SHP77 treated with DMSO at 0.1 percent for 48 hours (cell line): ENCODE data around the gene CFAP119.
"Not testable (repeated sequence)": the region's sequence is repeated elsewhere in the genome, so short reads cannot be mapped to it uniquely, and the experiment has no call there.

Source experiments
- DNase-seq: peaks from one replicate; lab custom pipeline; 2025; lab: John Stamatoyannopoulos, UW

The CFAP119 gene

DNA sequence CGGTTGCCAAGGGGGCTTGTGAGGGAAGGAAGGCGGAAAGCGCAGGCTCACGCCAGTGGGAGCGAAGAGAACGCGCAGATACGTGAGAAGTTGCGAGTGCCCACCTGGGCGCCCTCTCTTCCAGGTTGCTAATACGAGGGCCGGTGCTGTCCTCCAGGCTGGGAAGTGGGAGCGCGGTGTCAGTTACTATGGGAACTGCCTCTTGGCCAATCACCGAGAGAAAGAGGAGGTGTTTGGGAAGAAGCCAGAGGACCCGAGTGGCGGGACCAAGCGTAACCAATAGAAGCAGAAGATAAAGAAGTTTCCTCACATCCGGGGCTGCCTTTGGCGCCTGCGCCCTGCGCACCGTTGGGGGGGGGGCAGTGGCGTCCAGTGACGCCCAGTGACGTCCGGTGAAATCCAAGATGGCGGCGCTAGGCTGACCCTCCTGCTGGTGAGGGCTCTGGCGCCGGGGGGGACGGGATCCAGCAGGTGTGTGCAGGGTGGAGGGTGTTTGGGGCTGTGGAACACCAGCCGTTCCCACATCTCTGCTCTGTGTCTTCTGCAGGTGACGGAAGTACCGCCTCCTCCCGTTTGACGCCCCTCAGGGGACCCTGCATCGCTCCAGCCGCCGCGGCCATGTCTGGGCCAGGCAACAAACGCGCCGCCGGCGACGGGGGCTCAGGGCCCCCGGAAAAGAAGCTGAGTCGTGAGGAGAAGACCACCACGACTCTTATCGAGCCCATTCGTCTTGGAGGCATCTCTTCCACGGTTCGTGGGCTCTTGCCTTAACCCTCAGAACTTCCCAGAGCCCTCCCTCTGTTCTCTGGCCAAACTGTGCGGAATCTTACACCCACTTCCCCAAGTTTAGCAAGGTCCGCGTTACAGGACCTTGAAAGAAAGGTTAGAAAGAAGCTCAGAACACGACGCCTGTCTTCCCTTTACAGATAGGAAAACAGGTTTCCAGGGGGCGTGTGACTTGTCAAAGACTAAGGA is at the start of gene CFAP119, which contains the start of gene RNF40:
TSS of gene CFAP119 (minus strand) at position 135 of the 975 bp plus-strand sequence. CDS start 314 bp downstream, outside the sequence.
TSS of gene RNF40 (plus strand) at position 395 of the 975 bp plus-strand sequence. CDS start at position 619, 224 bp downstream.
- peak; percentile 98 for DNase-seq

DNA sequence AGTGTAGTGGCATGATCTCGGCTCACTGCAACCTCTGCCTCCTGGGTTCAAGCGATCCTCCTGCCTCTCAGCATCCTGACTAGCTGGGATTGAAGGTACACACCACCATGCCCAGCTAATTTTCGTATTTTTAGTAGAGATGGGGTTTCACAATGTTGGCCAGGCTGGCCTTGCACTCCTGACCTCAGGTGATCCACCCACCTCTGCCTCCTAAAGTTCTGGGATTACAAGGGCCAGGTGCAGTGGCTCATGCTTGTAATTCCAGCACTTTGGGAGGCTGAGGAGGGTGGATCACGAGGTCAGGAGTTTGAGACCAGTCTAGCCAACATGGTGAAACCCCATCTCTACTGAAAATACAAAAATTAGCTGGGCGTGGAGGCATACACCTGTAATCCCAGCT is 47.8 kb upstream of the CFAP119 start:
- not testable (repeated sequence) for DNase-seq

DNA sequence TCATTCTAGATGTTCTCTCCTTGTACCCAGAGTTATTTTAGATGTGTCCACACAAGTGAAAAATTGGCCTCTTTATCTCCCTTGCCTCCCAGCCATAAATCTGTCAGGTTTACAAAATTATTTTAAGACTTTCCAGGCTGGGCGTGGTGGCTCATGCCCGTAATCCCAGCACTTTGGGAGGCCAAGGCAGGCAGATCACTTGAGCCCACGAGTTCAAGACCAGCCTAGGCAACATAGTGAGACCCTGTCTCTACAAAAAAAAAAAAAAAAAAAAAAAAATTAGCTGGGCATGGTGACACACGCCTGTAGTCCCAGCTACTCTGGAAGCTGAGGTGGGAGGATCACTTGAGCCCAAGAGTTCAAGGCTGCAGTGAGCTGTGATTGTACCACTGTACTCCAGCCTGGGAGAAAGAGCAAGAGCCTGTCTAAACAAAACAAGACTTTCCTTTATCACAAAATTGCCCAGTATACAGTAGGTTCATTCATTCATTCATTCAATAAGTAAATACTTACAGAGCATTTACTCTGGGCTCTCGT is 47.1 kb upstream of the CFAP119 start:
- DNase-seq = not testable (repeated sequence)

DNA sequence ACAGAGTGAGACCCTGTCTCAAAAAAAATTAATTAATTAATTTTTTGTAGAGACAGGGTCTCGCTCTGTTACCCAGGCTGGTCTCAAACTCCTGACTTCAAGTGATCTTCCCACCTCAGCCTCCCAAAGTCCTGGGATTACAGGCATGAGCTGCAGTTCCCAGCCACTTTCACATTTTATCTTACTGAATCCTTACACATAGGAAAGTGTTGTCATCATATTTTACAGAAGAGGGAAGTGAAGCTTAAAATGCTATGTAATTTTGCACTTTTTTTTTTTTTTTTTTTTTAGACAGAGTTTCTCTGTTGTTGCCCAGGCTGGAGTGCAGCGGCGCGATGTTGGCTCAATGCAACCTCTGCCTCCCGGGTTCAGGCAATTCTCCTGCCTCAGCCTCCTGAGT is 46.3 kb upstream of the CFAP119 start:
- DNase-seq = no peak

DNA sequence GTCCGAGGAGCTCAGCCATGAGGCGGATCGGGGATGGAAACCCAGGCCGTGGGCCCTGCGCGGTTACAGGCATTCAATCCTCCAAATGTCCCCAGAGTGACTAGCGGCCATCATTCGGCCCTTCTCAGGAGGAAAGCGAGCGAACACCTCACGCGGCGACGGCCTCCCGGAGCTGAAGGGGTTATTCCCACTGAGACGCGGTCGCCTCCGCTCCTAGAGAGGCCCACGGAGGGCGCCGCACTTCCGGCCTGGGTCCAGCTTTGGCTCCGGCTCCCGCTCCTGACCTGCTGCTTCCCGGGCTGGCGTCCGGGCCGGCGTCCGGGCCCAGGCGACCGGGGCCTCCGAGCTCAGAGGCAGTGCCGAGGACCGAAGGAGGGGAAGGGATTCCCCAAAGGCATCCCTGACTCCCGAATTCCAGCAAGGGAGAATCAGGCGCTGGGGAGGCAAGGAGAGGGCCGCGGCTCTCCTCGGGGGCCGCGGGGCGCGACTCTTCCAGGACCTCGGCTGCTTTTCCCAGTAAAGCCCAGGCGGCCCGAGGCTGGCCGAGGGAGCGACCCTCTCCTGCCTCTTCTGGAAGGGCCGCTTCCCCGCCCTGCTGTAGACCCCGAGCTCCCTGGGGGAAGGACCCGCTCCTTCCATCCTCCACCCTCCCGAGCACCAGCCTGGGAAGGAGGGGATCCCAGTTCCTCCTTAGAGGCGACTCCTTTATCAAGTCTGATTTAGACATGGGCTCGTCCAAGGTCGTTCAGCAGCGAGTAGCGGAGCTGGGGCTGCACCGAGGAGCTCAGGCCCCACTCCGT is 43.7 kb upstream of the CFAP119 start:
- DNase-seq = peak; percentile 73

DNA sequence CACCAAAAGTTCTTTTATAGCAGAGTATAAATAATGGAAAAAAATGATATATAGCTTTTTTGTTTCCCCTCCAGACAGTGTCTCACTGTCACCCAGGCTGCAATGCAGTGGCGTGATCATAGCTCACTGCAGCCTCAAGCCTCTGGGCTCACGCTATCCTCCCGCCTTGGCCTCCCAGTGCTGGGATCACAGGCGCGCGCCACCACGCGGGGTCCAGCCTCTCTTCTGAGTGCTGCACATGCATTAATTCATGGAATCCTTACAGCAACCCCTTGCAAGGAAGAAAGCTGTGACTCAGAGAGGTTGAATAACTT is 43.2 kb upstream of the CFAP119 start:
- no peak for DNase-seq

DNA sequence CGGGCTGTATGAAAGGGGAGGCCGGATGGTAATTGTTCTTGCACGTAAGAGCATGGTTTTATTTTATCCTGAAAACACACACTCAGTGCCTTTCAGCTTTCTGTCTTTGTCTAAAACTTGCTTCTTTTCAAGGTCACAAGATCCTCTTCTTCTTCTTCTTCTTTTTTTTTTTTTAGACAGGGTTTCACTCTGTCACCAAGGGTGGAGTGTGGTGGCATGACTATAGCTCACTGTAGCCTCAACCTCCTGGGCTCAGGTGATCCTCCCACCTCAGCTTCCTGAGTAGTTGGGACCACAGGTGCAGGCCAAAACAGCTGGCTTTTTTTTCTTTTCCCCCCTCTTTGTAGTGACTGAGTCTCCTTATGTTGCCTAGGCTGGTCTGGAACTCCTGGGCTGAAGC is 41.1 kb upstream of the CFAP119 start:
- DNase-seq = no peak

DNA sequence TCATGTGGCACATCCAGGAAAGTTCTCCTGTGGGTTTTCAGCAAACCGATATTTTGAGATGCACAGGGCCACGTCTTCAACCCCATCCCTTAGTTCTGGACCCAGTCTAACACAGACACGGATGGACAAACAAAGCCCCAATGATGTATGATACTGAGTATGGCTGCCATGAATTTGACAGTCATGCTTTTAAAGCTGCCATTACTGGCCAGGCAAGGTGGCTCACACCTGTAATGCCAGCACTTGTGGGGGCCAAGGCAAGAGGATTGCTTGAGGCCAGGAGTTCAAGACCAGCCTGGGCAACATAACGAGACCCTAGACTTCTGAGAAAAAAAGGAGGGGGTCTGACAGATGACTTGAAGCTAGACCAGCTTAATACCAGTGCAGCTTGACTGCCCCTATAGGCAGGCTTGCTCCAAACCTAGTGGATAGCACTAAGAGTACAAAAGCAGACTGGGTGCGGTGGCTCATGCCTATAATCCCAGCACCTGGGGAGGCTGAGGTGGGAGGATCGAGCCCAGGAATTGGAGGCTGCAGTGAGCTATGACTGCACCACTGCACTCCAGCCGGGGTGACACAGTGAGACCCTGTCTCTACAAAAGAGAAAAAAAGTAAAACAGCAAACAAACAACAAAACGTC is 35.9 kb upstream of the CFAP119 start:
- no peak for DNase-seq

DNA sequence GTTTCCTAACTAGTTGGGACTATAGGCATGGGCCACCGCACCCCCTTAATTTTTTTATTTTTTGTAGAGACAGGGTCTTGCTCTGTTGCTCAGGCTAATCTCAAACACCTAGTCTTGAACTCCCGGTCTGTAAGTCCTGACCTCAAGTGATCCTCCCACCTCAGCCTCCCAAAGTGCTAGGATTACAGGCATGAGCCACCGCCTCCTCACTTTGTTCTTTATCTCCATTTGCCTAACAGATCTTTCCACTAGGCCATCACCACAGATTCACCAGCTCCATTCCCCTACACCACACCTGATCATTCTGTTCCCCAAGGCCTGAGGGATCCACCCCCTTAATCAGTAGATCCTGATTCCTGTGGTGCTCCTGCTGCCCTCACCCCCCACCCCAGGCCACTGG is 32.8 kb upstream of the CFAP119 start:
- no peak for DNase-seq

DNA sequence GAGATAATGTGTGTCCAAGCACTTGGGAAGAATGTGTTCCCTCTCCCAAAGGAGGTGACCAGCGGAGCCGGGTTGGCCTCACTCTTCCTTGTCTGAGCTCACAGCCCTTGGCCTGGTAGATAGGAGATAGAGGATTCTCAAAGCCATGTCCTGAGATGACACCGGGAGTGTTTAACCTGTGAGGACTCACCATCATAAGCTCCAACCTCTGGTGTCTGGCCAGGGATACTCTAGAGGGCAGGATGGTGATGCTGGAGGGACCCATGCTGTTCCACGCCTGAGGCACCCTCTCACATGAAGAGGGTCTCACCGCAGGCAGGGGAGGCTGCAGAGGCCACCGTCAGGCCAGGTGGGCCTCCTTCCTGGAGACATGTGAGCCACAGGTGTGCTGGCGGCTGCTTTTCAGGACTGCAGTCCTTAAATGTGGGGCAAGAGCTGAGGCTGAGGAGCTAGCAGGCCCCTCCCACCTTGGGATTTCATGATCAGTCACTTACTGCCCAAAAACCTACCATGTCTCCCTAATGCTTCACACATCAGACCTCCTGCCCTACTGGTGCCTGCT is 31.7 kb upstream of the CFAP119 start:
- no peak for DNase-seq

DNA sequence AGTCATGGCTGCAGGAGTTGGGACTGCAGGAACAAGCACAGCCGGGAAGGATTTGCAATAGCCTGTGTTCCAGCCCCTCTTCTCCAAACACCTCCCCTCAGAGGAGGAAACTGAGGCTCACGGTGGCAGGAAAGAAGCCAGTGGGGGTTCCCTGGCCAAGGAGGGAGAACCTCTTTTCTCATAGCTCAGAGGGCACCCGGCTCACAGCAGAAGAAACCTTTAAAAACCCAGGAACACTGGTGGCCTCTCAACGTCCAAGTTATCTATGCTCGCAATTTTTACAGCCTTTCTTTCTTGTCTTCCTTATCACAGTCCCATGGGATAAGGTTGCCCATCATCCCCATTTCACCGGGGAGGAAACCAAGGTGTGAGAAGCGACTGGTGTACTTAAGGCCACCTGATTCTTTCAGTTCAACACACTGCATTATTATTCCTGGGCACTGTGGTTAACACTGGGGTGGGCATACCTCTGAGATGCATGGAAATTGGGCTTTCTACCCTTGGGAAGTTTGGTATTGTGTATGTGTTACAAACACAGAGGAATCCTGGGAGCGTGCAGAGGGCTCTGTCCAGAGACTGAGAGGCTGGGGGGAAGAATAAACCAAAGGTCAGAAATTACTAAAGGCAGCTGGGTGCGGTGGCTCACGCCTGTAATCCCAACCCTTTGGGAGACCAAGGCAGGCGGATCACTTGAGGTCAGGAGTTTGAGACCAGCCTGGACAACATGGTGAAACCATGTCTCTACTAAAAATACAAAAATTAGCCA is 25.9 kb upstream of the CFAP119 start:
- DNase-seq = no peak

DNA sequence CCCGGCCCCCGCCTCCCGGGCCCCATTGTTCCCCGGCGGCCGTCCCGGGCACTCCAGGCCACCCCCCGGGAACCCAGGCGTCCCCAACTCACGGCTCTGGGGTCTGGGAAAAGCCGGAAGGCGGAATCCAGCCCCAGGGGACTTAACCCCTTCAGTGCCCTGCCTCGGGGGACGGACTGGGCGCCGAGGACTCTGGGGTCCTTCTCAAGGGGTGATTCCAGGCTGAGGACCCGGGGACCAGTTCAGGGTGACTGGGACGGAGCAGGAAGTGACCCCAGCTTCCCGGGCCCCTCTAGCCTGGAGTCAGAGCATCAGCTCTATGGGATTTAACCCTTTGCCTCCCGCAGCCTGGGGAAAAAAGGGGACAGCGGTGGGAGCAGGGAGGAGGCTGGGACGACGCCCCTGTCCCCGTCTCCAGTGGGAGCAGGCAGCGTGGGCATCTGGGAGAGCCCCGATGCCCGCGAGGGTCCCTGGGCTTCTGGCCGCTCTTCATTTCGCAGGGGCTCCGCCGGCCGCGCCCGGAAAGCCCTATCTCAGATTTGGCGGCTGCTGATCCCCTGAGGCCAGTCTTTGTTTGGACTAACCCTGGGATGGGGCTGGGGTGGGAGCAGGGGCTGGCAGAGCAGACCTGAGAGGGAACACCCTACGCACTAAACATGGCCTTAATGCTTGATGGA is 25.2 kb upstream of the CFAP119 start, which contains the start of gene ZNF629:
TSS of gene ZNF629 (minus strand) at position 270 of the 677 bp plus-strand sequence. CDS start 2,723 bp downstream, outside the sequence.
- DNase-seq = peak; percentile 56

DNA sequence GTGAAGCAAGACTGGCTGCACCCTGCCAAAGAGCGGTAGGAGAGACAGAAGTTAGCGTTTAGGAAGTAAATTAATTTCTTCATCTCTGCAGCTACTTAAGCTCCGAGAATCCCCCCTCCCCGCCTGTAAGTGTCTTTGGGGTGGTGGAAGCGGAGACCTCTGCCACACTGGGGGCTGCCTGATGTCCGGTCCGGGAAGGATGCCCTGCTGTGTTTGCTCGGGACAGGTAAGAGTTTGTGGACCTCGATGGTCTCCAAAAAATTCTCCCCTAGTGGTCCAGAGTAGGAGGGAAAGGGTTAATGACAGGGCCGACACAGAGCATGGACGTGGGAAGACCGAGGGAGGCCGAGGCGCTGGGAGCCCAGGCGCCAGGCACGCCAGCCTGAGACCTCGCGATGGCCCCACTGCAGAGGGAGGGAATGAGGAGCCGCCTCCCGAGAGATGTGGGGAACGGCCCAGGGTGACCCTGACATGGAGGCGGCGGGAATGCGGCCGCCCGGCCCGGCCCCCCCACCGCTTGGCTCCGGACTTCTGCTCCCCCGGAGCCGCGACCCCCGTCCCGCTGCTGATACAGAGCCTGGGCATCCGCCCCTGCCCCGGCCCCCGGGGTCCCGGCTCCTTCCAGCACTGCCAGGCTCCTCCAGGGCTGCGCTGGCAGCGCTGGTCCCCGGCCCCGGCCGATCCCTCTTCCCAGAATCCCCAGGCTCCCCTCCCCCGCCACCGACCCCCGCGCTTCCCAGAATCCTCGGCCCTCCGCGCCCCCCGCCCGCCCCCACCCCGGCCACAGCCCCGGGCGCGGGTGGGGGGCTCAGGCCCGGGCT is 24.5 kb upstream of the CFAP119 start:
- DNase-seq = no peak

DNA sequence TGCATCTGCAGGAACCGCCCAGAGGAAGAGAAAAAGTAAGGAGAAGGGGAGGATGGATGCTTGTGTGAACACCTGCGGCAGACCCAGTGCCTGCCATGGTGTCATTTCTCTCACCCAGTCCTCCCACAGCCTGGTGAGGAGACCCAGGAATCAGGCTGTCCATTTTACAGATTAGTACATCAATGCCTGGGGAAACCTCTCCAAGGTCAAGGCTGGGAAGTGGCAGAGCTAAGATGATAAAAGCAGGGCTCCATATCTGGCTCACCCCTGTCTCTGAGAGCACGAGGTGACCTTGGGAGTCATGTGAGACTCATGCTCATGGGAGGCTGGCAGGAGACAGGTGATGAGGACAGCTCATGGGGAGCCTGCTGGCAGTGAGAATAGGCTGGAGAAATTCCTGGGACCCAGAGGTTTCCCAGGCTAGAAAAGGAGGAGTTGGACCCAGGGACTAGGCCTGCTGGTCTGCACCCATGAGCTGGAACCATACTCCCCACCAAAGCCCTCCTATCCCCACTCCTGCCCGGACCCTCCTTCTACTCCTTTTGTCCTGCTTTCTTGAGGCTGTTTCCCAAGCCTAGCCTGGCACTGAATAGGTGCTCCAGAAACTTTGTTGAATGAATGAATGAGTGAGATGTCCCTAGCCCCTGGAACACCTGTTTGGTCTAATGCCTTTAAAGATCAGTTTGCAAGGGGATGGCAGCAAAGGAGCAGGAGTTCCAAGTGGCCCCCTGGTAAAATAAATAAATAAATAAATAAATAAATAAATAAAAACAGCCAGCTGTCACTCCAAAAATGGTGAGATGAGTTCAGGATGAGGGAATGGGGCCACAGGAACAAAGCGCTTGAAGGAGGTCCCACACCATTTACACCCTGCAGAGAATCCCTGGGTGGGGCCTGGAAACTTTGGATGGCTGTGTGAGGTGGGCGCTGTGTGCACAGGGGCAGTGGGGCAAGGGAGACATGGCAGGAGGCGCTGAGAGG is 23.6 kb upstream of the CFAP119 start:
- no peak for DNase-seq

DNA sequence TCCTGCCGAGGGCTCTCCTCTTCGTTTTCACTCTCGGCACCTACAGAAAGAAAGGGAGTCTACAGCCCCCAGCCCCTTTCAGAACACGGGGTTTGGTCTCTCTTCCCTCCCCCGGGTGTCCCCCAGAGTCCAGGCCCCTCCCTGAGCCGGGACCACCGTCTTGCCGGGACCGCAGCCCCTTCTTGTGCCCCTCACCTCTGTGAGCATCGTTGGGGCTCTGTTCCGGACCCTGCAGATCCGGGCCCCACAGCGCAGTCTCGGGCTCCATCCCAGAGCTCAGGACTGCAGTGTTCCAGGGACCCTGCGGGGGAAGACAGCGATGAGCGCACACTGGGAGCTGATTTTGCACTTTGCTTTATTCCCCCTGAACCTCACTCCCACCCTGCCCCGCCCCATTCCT is 22.4 kb upstream of the CFAP119 start:
- DNase-seq = no peak

DNA sequence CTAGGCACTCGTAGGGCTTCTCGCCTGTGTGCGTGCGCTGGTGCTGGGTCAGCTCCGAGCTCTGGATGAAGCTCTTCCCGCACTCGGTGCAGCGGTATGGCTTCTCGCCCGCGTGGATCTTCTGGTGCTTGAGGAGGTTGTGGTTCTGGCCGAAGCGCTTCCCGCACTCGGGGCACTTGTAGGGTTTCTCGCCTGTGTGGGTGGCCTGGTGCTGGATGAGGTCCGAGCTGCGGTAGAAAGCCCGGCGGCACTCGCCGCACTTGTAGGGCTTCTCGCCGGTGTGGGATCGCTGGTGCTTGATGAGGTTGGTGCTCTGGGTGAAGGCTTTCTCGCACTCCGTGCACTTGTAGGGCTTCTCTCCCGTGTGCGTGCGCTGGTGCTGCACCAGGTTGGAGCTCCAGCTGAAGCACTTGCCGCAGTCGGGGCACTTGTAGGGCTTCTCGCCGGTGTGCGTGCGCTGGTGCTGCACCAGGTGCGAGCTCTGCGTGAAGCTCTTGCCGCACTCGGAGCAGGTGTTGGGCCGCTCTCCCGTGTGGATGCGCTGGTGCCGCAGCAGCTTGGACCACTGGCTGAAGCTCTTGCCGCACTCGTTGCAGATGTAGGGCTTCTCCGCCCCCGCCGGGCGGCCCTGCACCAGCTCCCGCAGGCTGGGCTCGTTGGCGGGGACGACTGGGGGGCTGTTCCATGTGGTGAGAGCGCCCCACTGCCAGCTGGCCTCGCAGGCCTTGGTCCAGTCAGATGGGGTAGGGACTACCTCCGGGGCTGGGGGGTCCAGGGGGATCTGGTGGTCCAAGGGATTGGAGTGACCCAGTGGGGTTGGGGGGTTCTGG is 21.6 kb upstream of the CFAP119 start:
- DNase-seq = no peak
